Activated CD8-positive, alpha-beta memory T cell treated with anti-CD3 and anti-CD28 coated beads for 4 hours (primary cell): Measurements from ENCODE around the gene OLFML1.

Experiments used
- DNase-seq, 2 donors: peaks; one replicate each; pipeline ENCODE4 v3.0.0-alpha.2; 2020; ENCODE audit warnings: low read depth in 2 of 2

The OLFML1 gene

GRCh38 chr11:7532405-7533145, 47.3 kb downstream of the OLFML1 start:
- no peak for DNase-seq

GRCh38 chr11:7533199-7534041, 48.1 kb downstream of the OLFML1 start:
- no peak for DNase-seq

- no peak for DNase-seq
Measured at GRCh38 chr11:7534042-7534378, 48.7 kb downstream of the OLFML1 start.

- no peak for DNase-seq
Measured at GRCh38 chr11:7536100-7536499, 50.8 kb downstream of the OLFML1 start.

GRCh38 chr11:7537265-7537664, 52.0 kb downstream of the OLFML1 start:
- DNase-seq = no peak

DNA sequence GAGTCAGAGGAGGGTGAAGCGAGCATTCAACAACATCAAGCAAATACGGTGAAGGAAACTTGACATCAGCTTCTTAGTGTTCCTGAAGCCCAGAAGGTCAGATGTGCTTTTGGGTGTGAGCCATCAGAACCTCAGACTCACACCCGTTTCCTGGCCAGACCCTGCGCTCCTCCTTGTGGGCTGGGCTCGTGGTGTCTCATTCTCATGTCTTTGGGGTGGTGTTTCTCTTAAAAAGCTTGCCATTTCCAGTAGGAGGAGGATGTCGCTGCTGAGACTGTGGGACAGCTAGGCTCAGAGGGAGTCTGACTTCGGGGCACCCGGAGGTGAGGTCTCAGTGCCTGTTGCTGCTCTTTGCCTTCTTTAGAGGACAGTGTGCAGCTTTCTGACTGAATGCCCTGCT, 52.7 kb downstream of the OLFML1 start:
- no peak for DNase-seq

DNA sequence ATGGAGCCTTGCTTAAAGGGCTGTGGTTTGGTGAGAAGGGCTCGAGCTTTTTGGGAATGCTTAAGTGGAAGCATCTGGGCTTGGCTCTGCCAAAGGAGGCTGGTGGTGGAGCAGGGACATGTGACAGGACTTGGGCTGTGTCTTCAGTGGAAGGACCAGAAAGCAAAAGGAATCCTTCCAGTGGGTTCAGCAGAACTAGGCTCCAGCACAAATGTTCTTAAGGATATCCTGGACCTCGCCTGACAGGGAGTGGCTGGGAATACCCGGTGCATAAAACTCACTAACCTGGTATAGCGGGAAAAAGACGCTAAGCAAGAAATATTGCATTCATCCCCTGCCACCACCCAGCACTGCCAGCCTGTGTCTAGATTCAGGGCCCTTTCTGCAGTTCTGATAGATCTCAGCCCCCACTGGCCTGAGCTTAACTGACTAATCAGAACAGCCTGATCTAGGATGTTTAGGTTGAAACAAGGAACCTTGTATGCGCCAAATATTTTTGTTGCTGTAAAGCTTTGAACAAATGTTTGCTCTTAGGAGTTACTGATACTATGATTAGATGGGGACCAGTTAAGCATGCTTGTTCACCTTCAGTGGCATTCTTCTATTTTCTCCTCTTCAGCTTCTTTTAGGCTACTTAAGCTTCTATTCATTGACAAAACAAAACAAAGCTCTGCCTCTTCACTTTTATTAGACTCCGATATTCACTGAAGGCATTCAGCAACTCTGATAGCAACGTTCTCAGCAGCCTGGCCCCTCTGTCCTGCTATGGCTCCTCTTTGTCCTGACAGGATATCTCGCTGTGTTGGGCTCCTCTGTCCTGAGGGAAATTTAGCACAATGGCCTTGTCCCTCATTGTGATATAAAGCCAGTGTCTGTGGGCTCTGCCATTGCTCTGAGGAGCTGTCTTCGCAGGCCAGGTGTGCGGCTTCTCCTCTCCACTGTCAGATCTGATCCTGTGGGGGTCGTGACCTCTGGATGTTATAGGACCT, 53.5 kb downstream of the OLFML1 start:
- DNase-seq = no peak

DNA sequence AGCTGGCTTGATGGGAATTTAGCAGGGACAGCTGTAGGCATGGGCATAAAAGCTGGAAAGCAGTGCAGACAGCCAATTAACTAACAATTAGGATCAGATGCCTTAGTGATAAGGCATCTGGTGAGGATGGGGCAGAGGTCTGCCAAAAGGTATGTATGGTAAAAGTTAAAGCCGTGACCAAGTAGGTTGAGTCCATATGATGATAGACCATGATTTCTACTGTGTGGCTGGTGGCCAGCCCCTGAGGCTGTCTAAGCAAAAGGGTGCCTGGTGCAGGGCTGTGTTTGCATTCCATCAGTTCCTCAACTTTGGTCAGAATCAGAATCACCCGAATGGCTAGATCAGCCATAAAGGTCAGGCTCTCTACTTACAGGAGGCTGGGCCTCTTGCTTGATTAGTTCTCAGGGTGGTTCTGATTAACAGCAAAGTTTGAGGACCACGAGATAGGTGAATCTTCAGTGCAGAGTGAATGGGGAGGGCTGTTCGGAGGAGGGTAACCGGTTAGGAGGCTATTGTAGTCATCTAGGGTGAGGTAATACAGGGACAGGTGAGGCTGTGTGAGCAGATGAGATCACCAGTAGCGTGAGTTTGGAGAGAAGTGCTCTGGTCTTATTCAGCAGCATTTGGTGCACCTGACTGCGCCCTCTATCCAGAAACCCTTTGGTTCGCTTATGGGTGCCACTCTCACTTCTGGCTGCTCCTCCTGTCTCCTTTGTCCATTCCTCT, 55.7 kb downstream of the OLFML1 start:
- no peak for DNase-seq

DNA sequence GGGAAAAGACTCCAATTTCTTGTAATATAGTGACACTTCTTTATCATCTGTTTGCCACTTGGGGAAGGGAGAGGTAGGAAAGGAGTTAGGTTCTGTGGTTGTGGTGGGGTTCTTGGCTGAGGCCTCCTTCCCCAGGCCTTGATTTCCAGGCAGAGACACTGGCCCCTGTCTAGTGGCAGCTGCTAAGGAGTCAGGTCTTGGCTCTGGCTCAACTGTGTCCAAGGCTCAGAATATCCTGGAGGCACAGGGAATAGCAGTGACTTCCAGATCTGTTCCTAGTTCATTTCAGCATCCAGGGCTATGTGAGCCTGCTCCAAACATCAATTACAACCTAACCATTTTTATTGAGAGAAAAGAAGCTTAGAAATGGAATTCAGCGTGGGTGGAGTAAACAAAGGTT, 58.0 kb downstream of the OLFML1 start:
- DNase-seq = no peak

DNA sequence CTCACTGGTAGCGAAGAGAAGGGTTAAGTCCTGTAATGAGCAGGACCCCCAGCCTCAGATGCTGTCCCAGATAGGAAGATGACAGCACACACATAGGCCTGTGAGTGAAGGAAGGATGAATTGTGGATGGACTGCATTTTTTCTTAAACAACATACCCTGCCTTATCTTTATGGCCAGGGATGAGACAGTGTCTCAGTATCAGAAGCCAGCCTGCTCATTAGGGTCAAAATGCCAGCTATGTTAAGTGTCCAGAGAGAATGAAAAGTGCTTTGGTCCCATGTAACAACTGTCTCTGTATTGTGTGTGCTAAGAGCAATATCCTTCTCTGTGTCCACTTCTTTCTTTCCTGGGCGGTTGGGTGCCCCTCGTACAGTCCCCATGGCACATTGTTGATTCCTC, 58.7 kb downstream of the OLFML1 start:
- no peak for DNase-seq

GRCh38 chr11:7545611-7546010, 60.3 kb downstream of the OLFML1 start:
- DNase-seq = no peak

GRCh38 chr11:7546324-7546791, 61.1 kb downstream of the OLFML1 start:
- no peak for DNase-seq

DNA sequence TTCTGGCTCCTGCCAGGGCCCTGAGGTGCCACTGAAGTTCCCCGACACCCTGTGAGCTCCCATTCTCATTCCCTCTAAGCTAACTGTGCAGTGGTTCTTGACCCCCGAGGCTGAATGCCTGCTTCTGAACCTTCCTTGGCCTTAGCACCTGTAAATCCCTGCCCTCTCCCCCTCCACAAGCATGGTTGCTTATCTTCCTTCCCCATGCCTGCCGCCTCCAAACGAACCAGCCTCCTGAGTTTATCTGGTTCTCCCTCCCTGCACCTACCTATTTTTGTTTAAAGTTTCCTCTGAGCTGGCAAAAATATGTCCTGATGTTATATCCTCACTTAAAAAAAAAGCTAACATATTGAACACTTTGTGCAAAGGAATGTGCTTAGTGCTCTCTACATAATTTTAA, 62.4 kb downstream of the OLFML1 start:
- DNase-seq = no peak

DNA sequence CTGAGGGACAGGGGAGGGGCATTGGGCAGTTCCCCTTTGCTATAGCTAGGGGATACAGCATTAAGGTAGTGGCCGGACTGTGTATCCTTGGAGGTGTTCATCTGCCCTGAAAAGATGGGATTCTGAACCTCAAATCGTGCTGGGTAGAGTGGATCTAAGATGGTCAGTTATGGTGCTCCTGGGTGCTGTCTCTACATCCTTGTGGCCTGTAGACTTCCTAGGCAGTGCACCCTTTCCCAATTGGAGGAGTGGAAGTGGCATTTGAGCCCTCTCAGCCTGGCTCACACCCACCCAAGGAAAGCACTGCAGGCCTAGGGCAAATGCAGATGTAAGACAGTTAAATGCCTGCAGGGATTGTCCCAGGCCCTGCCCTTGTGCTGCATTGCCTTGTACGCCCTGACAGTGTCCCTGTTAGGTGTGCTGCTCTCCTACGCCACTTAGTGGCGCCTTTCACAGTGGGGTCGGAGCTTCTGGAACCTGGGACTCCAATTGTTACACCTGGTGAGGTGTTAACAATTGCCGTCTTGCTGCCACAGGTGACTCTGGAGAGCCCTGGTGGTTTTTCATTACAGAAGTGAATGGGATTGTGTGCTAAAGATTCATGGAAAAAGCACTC, 63.5 kb downstream of the OLFML1 start:
- DNase-seq = no peak

DNA sequence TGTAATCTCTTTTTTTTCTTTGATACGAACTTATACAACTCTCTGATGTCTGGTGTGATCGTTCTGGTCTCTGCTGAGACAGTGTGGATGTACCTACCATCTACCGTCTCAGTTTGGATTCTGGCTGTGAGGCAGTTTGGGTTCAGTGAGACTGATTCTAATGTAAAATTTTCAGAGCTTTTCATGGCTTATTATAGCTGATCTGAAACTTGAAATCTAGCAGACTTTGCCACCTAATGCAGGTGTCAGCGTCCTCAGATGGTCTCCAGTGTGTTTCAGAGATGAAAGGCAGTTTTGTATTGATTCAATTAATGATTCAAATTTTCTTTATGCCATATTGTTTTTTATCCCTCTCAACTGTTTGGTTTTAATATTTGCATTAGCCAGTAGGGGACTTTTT, 64.4 kb downstream of the OLFML1 start:
- no peak for DNase-seq

DNA sequence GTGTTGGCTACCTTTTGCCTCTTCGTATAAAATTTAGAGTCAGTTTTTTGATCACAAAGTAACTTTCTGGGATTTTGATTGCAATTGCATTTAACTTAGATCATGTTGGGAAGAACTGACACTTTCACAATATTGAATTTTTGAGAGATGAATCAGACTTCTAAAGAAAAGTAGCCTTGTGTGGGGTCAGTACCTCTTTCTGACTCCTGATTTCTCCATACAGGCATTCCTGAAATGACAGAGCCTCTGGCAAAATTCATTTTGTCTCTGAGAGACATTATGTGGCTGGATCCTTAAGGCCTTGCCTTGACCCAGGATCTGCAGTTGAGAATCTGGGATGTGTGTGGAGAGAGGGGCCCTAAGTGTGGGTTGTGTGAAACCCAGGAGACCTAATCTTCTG, 66.3 kb downstream of the OLFML1 start:
- DNase-seq = no peak

DNA sequence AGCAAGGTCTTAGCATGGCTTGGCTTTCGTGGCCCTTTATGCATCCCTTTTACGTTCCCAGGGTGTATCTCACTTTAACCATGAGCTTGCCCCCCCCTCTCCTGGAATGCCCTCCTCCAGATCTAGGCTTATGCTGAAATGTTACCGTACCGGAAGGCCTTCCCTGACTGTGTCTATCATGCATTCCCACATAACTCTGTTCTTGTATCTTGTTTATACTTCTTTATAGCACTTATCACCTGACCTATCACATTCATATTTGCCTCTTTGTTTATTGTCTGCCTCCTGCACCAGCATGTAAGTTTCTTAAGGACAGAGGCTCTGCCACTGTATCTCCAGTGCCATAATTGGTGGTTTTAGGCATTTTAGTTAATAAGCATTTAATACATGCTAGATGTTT, 67.4 kb downstream of the OLFML1 start:
- no peak for DNase-seq

GRCh38 chr11:7555052-7555699, 69.9 kb downstream of the OLFML1 start:
- DNase-seq = no peak

- no peak for DNase-seq
Measured at GRCh38 chr11:7558046-7558445, 72.7 kb downstream of the OLFML1 start.
